ENCODE results near the gene KLF7. TPM values are rescaled to one million over a fixed set of nuclear protein-coding genes. Genes with fewer than 3 reads are reported as not detected.

Gene KLF7
- total RNA-seq, 1 donor from 2014 or later = 5.2 TPM

GRCh38 chr2:207054521-207054920 is 111.2 kb downstream of the KLF7 start:
- Histone ChIP-seq H2AFZ (replicated peaks) (no peak overlapping the region), H3K27ac (no peak overlapping the region), H3K79me2 (ENCODE audit: low read depth) (no peaks in the 10 kb centered on the region), H3K4me2 (no peak overlapping the region), H3K9ac (no peak overlapping the region), H3K4me1 (peaks cover 6% of the 10 kb centered on the region), H4K20me1 (ENCODE audit: low read depth) (no peaks in the 10 kb centered on the region), H3K27me3 (no peaks in the 10 kb centered on the region), H3K9me3 (ENCODE audit: low read depth) (no peaks in the 10 kb centered on the region), H3K36me3 (no peaks in the 10 kb centered on the region), H3K4me3 (no peak overlapping the region), H3F3A (ENCODE audit: low read depth) (peaks cover 4% of the 10 kb centered on the region)
- DNase-seq (ENCODE audit: low spot score) = no peak
- H3K4me3 Mint-ChIP-seq = no peak overlapping the region
- H3K36me3 Mint-ChIP-seq = no peaks in the 10 kb centered on the region
- peaks cover 6% of the 10 kb centered on the region for H3K4me1 Mint-ChIP-seq
- no peaks in the 10 kb centered on the region for H3K27me3 Mint-ChIP-seq (ENCODE audit: insufficient read depth, low read depth)
- no peak overlapping the region for H3K27ac Mint-ChIP-seq
- no peak for TF ChIP-seq CTCF (IDR thresholded peaks at IDR 0.05)
- TF ChIP-seq EZH2 (IDR thresholded peaks at IDR 0.05) = no peak
- TF ChIP-seq EZH2phosphoT487 (IDR thresholded peaks at IDR 0.05) = no peak
- H3K9me3 Mint-ChIP-seq = no peaks in the 10 kb centered on the region

- H3K36me3 Mint-ChIP-seq = no peaks in the 10 kb centered on the region
- no peak overlapping the region for H2AFZ ChIP-seq (replicated peaks)
- H3K4me1 Mint-ChIP-seq = peaks cover 19% of the 10 kb centered on the region
Observed at GRCh38 chr2:207051385-207051965, 114.3 kb downstream of the KLF7 start.

DNA sequence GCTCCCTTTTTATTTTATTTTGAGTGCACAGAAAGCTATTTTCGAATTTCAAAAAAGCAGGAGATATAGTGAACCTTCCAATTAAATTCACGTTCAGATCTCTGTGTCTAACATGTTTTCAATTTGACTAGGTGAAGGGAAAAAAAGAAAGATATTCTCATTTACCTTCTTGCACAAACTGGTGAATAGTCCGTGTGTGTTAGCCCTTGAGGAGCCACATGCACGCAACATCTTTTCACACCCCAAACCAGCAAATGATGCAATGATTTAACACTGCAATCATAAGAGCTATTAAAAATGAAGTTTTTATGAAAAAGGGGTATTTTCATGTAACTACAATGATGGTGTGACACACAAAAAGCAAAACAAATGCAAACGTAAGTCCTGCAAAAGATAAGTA is 116.6 kb downstream of the KLF7 start:
- H3K9ac ChIP-seq = no peak overlapping the region
- Mint-ChIP-seq H3K27ac (no peak overlapping the region), H3K4me3 (no peak overlapping the region), H3K4me1 (peaks cover 19% of the 10 kb centered on the region), H3K36me3 (no peaks in the 10 kb centered on the region), H3K27me3 (ENCODE audit: insufficient read depth, low read depth) (no peaks in the 10 kb centered on the region), H3K9me3 (no peaks in the 10 kb centered on the region)
- no peak overlapping the region for H3K4me3 ChIP-seq
- H3K36me3 ChIP-seq = no peaks in the 10 kb centered on the region
- H2AFZ ChIP-seq (replicated peaks) = no peak overlapping the region
- H3F3A ChIP-seq (ENCODE audit: low read depth) = peaks cover 7% of the 10 kb centered on the region
- H3K27me3 ChIP-seq = no peaks in the 10 kb centered on the region
- no peak overlapping the region for H3K4me2 ChIP-seq
- H3K79me2 ChIP-seq (ENCODE audit: low read depth) = no peaks in the 10 kb centered on the region
- H3K9me3 ChIP-seq (ENCODE audit: low read depth) = no peaks in the 10 kb centered on the region
- TF ChIP-seq EZH2phosphoT487 (IDR thresholded peaks at IDR 0.05) (no peak), EZH2 (IDR thresholded peaks at IDR 0.05) (no peak), CTCF (IDR thresholded peaks at IDR 0.05) (no peak)
- peaks cover 9% of the 10 kb centered on the region for H3K4me1 ChIP-seq
- no peak overlapping the region for H3K27ac ChIP-seq
- no peak for DNase-seq (ENCODE audit: low spot score)
- no peaks in the 10 kb centered on the region for H4K20me1 ChIP-seq (ENCODE audit: low read depth)

More at GRCh38 chr2:207051385-207051965, 114.3 kb downstream of the KLF7 start:
- Mint-ChIP-seq H3K27me3 (ENCODE audit: insufficient read depth, low read depth) (no peaks in the 10 kb centered on the region), H3K27ac (no peak overlapping the region), H3K9me3 (no peaks in the 10 kb centered on the region), H3K4me3 (no peak overlapping the region)
- H3K4me3 ChIP-seq = no peak overlapping the region
- H4K20me1 ChIP-seq (ENCODE audit: low read depth) = no peaks in the 10 kb centered on the region
- no peak overlapping the region for H3K4me2 ChIP-seq
- no peaks in the 10 kb centered on the region for H3K79me2 ChIP-seq (ENCODE audit: low read depth)
- H3K4me1 ChIP-seq = peaks cover 9% of the 10 kb centered on the region
- H3K27ac ChIP-seq = no peak overlapping the region
- H3K9me3 ChIP-seq (ENCODE audit: low read depth) = no peaks in the 10 kb centered on the region
- no peak for DNase-seq (ENCODE audit: low spot score)
- no peaks in the 10 kb centered on the region for H3K36me3 ChIP-seq
- H3F3A ChIP-seq (ENCODE audit: low read depth) = peaks cover 7% of the 10 kb centered on the region
- no peak for TF ChIP-seq EZH2 (IDR thresholded peaks at IDR 0.05)
- TF ChIP-seq EZH2phosphoT487 (IDR thresholded peaks at IDR 0.05) = no peak
- no peak for TF ChIP-seq CTCF (IDR thresholded peaks at IDR 0.05)
- H3K9ac ChIP-seq = no peak overlapping the region
- no peaks in the 10 kb centered on the region for H3K27me3 ChIP-seq

Measured in neural progenitor cell (in vitro differentiated cells).